Immature natural killer cell (primary cell): ENCODE measurements around the gene MYOF. TPM values are rescaled to one million over a fixed set of nuclear protein-coding genes. Genes with fewer than 3 reads are reported as not detected.
"Not testable (repeated sequence)": the region's sequence is repeated elsewhere in the genome, so short reads cannot be mapped to it uniquely, and the experiment has no call there.

Source experiments
- DNase-seq, 3 donors: peaks; one replicate each; pipeline ENCODE4 v3.0.0; 2022; ENCODE audit warnings: mixed read lengths in 1 of 3
- H3K27ac Mint-ChIP-seq, 6 donors: one replicate each; pipeline ENCODE4 v1.8.0; 2020; ENCODE audit warnings: mixed read lengths in 6 of 6, mild to moderate bottlenecking in 5 of 6, inconsistent platforms in 4 of 6, moderate library complexity in 3 of 6
- H3K27me3 Mint-ChIP-seq, 3 donors: one replicate each; pipeline ENCODE4 v1.8.0; 2020 to 2021; ENCODE audit warnings: low read depth in 3 of 3, mild to moderate bottlenecking in 3 of 3, mixed read lengths in 3 of 3, moderate library complexity in 3 of 3, inconsistent platforms in 1 of 3
- H3K36me3 Mint-ChIP-seq, 3 donors: one replicate each; pipeline ENCODE4 v1.8.0; 2020; ENCODE audit warnings: mixed read lengths in 3 of 3, inconsistent platforms in 2 of 3, mild to moderate bottlenecking in 2 of 3
- H3K4me1 Mint-ChIP-seq, 2 donors: one replicate each; pipeline ENCODE4 v1.8.0; 2020; ENCODE audit warnings: inconsistent platforms in 2 of 2, mild to moderate bottlenecking in 2 of 2, mixed read lengths in 2 of 2, moderate library complexity in 1 of 2
- H3K4me3 Mint-ChIP-seq, 5 donors: one replicate each; pipeline ENCODE4 v1.8.0; 2020; ENCODE audit warnings: mild to moderate bottlenecking in 5 of 5, mixed read lengths in 5 of 5, inconsistent platforms in 3 of 5, moderate library complexity in 3 of 5
- H3K9me3 Mint-ChIP-seq, 6 donors: one replicate each; pipeline ENCODE4 v1.8.0; 2020; ENCODE audit warnings: mild to moderate bottlenecking in 6 of 6, mixed read lengths in 6 of 6, inconsistent platforms in 4 of 6, moderate library complexity in 3 of 6
- polyA plus RNA-seq, 3 donors: library from polyadenylated mRNA; unstranded; fragments of 300-500 nt; fragmentation: Illumina TruSeq; gene quantifications; one replicate each; pipeline ENCODE4 v1.2.3, GENCODE V29; 2021

MYOF gene
- polyA plus RNA-seq, 3 donors from 2014 or later: 0.21 to 0.33 TPM; not detected in 1

DNA sequence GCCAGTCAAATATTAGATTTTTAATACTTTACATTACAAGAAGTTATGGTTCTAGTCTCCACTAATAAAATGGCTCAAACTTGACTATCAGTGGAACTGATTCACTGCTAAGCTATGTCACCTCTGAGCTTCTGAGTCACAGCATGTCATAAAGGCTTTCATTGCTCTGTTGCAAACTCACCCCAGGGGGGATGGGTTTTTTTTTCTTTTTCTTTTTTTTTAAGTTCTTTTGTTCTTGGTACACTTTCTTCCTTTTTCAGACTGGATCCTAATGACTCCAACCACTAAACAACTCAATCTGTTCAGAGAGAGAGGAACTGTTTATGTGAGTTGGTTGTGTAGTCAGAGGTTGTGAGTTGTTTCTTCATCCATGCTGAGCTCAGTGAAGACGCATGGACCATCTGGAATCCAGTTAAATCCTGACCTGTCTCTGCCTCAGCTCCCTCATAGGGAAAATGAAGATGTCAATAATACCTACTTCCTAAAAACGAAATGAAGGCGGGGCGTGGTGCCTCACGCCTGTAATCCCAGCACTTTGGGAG, 11.0 kb downstream of the MYOF start:
- H3K9me3 Mint-ChIP-seq: no peaks in the 10 kb centered on the region
- DNase-seq: no peak

DNA sequence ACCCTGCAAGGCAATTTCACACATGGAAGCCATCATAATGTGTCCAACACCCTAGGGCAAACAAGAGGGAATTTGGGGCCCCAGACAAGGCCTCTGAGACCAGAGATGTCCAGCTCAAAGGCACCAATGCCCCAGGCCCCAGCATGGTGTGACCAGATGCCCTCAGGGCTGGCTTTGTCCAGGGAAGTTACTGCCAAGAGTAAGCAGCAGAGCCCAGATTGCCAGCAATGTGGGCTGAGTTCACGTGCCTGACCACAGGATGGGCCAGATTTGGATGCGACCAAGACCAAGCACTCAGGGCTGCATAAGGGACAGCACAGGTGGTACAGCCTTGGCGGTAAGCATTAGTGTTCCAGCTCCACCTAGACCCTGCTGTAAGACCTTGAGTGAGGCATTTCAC, 12.7 kb downstream of the MYOF start:
- no peaks in the 10 kb centered on the region for H3K36me3 Mint-ChIP-seq
- H3K4me3 Mint-ChIP-seq: no peak overlapping the region
- no peak for DNase-seq
- H3K27me3 Mint-ChIP-seq: peaks cover 0 to 5% (median 1%) of the 10 kb centered on the region in 3 donors
- no peaks in the 10 kb centered on the region for H3K4me1 Mint-ChIP-seq
- H3K27ac Mint-ChIP-seq: no peak overlapping the region
- H3K9me3 Mint-ChIP-seq: no peaks in the 10 kb centered on the region

More for the DNA sequence above, 11.0 kb downstream of the MYOF start:
- H3K27me3 Mint-ChIP-seq: peaks cover 0 to 5% (median 1%) of the 10 kb centered on the region in 3 donors
- H3K4me3 Mint-ChIP-seq: no peak overlapping the region
- H3K4me1 Mint-ChIP-seq: no peaks in the 10 kb centered on the region
- H3K36me3 Mint-ChIP-seq: no peaks in the 10 kb centered on the region
- H3K27ac Mint-ChIP-seq: no peak overlapping the region

DNA sequence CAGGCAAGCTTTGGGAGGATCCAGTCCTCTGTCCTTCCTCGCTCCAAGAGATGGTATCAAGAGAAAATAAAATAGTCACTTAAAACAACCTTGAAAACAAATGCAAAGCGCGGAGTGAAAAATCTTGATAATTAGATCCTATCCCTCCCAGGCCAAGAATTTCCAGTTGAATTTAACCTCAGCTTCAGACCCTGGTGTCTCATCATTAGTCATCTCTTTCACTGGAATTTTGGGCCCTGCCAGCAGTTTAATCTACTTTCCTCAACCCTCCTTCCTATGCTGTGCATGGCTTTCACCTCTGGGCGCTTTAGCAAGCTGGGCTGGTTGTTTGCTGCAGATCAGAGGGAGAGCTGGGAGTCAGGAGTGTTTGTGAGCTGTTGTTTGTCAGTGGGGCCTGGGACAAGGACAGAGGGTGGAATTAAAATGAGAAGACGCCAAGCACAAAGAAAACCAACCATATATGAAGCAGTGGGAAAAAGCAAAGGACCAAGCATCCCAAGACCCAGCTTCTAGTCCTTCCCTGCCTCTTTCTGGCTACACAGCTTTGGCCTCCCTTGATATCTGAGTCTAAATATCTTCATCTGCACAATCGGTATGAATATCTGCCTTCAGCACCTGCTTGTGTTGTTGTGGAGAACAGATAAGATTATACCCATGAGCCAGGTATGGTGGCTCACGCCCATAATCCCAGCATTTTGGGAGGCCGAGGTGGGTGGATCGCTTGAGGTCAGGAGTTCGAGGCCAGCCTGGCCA, 13.5 kb downstream of the MYOF start:
- Mint-ChIP-seq H3K4me1 (no peaks in the 10 kb centered on the region), H3K4me3 (no peak overlapping the region), H3K36me3 (no peaks in the 10 kb centered on the region), H3K27ac (no peak overlapping the region), H3K9me3 (no peaks in the 10 kb centered on the region), H3K27me3 (peaks cover 0 to 2% (median 1%) of the 10 kb centered on the region in 3 donors)
- no peak for DNase-seq

GRCh38 chr10:93467635-93468034, 14.5 kb downstream of the MYOF start:
- DNase-seq, H3K9me3 Mint-ChIP-seq, H3K4me3 Mint-ChIP-seq, H3K36me3 Mint-ChIP-seq, H3K27me3 Mint-ChIP-seq, H3K27ac Mint-ChIP-seq, H3K4me1 Mint-ChIP-seq: not testable (repeated sequence)

DNA sequence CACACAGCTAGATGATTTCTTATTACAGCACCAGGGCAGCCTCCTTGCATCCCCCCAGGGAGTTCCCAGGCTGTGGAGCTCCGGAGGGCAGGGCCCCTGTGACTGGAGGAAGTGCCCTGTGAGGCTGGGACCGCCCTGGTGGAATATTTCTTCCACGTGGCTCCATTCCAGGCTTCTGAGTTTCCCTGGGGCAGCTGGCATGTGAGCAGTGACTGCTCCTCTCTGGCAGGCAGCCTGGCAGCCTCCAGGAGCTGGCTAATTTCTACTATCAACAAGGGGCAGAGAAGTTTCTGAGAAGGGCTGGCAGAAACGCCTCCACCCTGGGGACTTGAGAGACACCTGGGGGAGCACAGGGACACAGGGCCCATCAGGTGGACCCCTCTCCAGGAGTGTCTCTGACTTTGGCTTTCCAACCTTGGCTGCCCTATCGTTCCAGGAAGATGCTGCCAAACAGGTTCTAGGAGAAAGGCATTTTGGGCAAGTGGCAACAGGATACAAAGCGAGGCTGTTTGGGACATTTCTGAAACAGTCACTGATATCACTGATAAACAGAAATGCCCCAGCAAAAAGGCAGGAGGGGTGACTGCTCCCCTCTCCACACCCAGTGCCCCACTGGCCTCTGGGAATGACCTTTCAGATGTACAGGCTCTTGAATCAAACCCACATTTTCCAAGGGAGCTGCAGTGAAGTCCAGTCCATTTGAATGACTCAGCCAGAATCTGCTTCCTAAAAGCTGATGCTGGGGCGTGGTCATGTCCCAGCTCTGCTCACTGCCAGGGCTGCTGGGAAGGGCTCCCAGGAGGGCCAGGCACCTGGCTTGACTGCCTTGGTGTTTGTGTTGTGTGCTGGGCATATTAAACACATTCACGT, 16.1 kb downstream of the MYOF start:
- Mint-ChIP-seq H3K27ac (no peak overlapping the region), H3K9me3 (no peaks in the 10 kb centered on the region), H3K4me1 (no peaks in the 10 kb centered on the region), H3K4me3 (no peak overlapping the region), H3K36me3 (no peaks in the 10 kb centered on the region), H3K27me3 (peaks cover 2 to 5% (median 3%) of the 10 kb centered on the region in 3 donors)
- DNase-seq: no peak

GRCh38 chr10:93464776-93465388, 17.3 kb downstream of the MYOF start:
- H3K27ac Mint-ChIP-seq: no peak overlapping the region
- H3K9me3 Mint-ChIP-seq: no peaks in the 10 kb centered on the region
- no peak overlapping the region for H3K4me3 Mint-ChIP-seq
- H3K27me3 Mint-ChIP-seq: peaks cover 2 to 6% (median 3%) of the 10 kb centered on the region in 3 donors
- H3K36me3 Mint-ChIP-seq: no peaks in the 10 kb centered on the region
- H3K4me1 Mint-ChIP-seq: no peaks in the 10 kb centered on the region
- DNase-seq: no peak

GRCh38 chr10:93463723-93464476, 18.2 kb downstream of the MYOF start:
- no peaks in the 10 kb centered on the region for H3K36me3 Mint-ChIP-seq
- no peaks in the 10 kb centered on the region for H3K9me3 Mint-ChIP-seq
- no peaks in the 10 kb centered on the region for H3K4me1 Mint-ChIP-seq
- DNase-seq: no peak
- H3K27me3 Mint-ChIP-seq: peaks cover 2 to 8% (median 3%) of the 10 kb centered on the region in 3 donors
- no peak overlapping the region for H3K4me3 Mint-ChIP-seq
- no peak overlapping the region for H3K27ac Mint-ChIP-seq

DNA sequence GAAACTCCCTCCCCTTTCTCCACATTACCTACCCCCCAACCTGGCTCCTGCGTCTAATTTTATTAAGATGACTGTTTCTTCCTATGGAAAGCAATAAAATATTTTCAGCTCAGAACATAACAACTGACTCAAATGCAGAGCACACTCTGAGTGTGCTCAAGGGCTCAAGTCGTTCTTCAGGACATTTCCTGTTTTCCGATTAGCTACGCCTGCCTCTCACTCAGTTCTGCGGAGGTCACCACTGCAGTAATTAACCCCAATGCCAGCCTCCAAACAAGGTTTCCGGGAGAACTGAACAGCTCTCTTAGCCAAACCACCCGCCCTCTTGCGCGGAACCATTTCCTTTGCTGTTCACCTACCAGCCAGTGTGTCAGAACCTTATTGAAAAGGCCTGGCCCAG, 19.3 kb downstream of the MYOF start:
- no peak for DNase-seq
- H3K4me3 Mint-ChIP-seq: peak overlapping the region in 1 of 5 donors; percentile 41
- H3K4me1 Mint-ChIP-seq: no peaks in the 10 kb centered on the region
- H3K27ac Mint-ChIP-seq: peak overlapping the region in 1 of 6 donors; percentile 40
- peaks cover 2 to 8% (median 7%) of the 10 kb centered on the region in 3 donors for H3K27me3 Mint-ChIP-seq
- H3K36me3 Mint-ChIP-seq: no peaks in the 10 kb centered on the region
- no peaks in the 10 kb centered on the region for H3K9me3 Mint-ChIP-seq

- no peaks in the 10 kb centered on the region for H3K9me3 Mint-ChIP-seq
- no peak overlapping the region for H3K4me3 Mint-ChIP-seq
- H3K4me1 Mint-ChIP-seq: no peaks in the 10 kb centered on the region
- H3K36me3 Mint-ChIP-seq: no peaks in the 10 kb centered on the region
- no peak overlapping the region for H3K27ac Mint-ChIP-seq
- DNase-seq: no peak
- H3K27me3 Mint-ChIP-seq: peaks cover 2 to 8% (median 8%) of the 10 kb centered on the region in 3 donors
These were observed 19.8 kb downstream of the MYOF start for GRCh38 chr10:93462371-93462770.

DNA sequence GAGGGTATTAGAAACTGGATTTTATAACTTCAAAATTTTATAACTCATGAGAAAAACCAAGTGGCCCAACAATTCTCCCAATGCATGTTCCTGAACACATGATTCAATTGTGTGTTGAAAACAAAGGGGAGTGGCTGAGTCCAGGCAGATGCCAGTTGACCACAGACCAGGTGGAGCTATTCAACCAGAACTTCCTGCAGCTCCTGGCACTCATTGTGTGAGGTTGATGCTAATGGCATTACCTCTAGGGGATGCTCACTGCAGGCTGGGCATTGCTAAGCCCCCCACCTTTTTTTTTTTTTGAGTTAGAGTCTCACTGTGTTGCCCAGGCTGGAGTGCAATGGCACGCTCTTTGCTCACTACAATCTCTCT, 20.3 kb downstream of the MYOF start:
- Mint-ChIP-seq H3K4me1 (no peaks in the 10 kb centered on the region), H3K4me3 (no peak overlapping the region), H3K36me3 (no peaks in the 10 kb centered on the region), H3K27me3 (peaks cover 2 to 8% (median 8%) of the 10 kb centered on the region in 3 donors), H3K27ac (no peak overlapping the region), H3K9me3 (no peaks in the 10 kb centered on the region)
- DNase-seq: no peak

GRCh38 chr10:93461109-93461806, 20.9 kb downstream of the MYOF start:
- no peaks in the 10 kb centered on the region for H3K4me1 Mint-ChIP-seq
- no peak overlapping the region for H3K27ac Mint-ChIP-seq
- H3K4me3 Mint-ChIP-seq: no peak overlapping the region
- no peak for DNase-seq
- peaks cover 2 to 8% (median 7%) of the 10 kb centered on the region in 3 donors for H3K27me3 Mint-ChIP-seq
- H3K36me3 Mint-ChIP-seq: no peaks in the 10 kb centered on the region
- no peaks in the 10 kb centered on the region for H3K9me3 Mint-ChIP-seq

- no peak overlapping the region for H3K4me3 Mint-ChIP-seq
- H3K27ac Mint-ChIP-seq: no peak overlapping the region
- H3K27me3 Mint-ChIP-seq: peaks cover 2 to 8% (median 7%) of the 10 kb centered on the region in 3 donors
- no peaks in the 10 kb centered on the region for H3K36me3 Mint-ChIP-seq
- H3K9me3 Mint-ChIP-seq: no peaks in the 10 kb centered on the region
- DNase-seq: no peak
- H3K4me1 Mint-ChIP-seq: no peaks in the 10 kb centered on the region
These were observed 22.7 kb downstream of the MYOF start for GRCh38 chr10:93459466-93459865.

GRCh38 chr10:93458821-93459257, 23.3 kb downstream of the MYOF start:
- H3K4me1 Mint-ChIP-seq: no peaks in the 10 kb centered on the region
- H3K9me3 Mint-ChIP-seq: no peaks in the 10 kb centered on the region
- no peak for DNase-seq
- H3K27me3 Mint-ChIP-seq: peaks cover 2 to 8% (median 7%) of the 10 kb centered on the region in 3 donors
- no peak overlapping the region for H3K4me3 Mint-ChIP-seq
- H3K36me3 Mint-ChIP-seq: no peaks in the 10 kb centered on the region
- no peak overlapping the region for H3K27ac Mint-ChIP-seq
